Measurements from ENCODE around the gene ADAMTSL1.

DNA sequence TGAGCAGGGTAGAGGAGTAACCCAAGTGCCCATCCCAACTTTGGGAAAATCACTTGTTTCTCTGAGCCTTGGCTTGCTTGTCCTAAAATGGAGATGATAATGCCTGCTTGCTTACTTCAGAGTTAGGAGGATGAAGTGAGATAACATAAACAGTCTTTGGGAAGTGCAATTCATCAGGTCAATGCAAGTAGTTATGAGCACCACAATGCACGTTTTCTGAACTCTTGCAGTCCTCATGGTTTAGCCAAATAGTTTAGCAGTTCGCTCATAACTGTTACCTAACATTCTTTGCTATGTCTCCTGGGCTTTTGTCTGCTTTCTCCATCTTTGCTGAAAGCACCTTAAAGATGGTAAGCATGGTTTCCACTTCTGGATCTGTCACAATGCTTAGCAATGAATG, 270.0 kb downstream of the ADAMTSL1 start:
- no peak for TF ChIP-seq CTCF (conservative IDR thresholded peaks at IDR 0.05; ENCODE audit: low read length)
- TF ChIP-seq EZH2phosphoT487 (IDR thresholded peaks at IDR 0.05; ENCODE audit: borderline replicate concordance, low read depth, low read length) = no peak
